K562 (cell line): ENCODE measurements around the gene GALNT9. TPM values are rescaled to one million over a fixed set of nuclear protein-coding genes. Genes with fewer than 3 reads are reported as not detected.

Experiments
- ATAC-seq: fragments of 200-7000 bp; cut with Tn5 transposase; 3 replicates; pipeline ENCODE4 v1.9.1; 2020; ENCODE audit warnings: moderate library complexity
- BruUV-seq: library from RNA; stranded (reverse); fragments of 400-500 nt; replicated peaks from 2 replicates; lab custom pipeline; 2021; lab: Mats Ljungman, UMichigan
- CTCF ChIA-PET: fragments of 300-600 bp; formaldehyde crosslinking; extraction: SDS; loops from one replicate; lab custom pipeline; 2021; ENCODE audit warnings: low intra/inter-chr PET ratio; lab: Yijun Ruan, JAX
- POLR2A ChIA-PET: fragments of 300-600, 350-650 bp; sonication (Branson Sonifier 250); formaldehyde crosslinking; extraction: SDS; loops from one replicate; lab custom pipeline; 2021; ENCODE audit warnings: antibody characterized with exemption, inconsistent platforms; lab: Yijun Ruan, JAX
- DNase-seq, 4 experiments: peaks; one replicate each; pipeline versions ENCODE4 v3.0.0 to v3.0.0-alpha.2; 2011 to 2018; ENCODE audit warnings: low spot score in 3 of 4, mixed read lengths in 3 of 4; ENCODE audit errors: extremely low read depth in 1 of 4
- FAIRE-seq: peaks from 2 replicates; lab custom pipeline; 2011; peaks lifted over from hg19 to GRCh38; lab: Jason Lieb, UNC
- H2AFZ ChIP-seq: 2 replicates; pipeline ENCODE4 v1.6.0; 2011; ENCODE audit warnings: low read depth, low read length, control low read depth, inconsistent platforms
- H3K27ac ChIP-seq: fragments of 200-600 bp; 3 replicates; pipeline ENCODE4 v1.8.0; 2011; ENCODE audit warnings: low read depth, mild to moderate bottlenecking, control low read depth, inconsistent platforms, low read length, moderate library complexity, mixed read lengths; ENCODE audit errors: extremely low read depth
- H3K27me3 ChIP-seq, 2 experiments: fragments of 300-600 bp in 1 of 2; 2 replicates in 1 of 2; 3 replicates in 1 of 2; pipeline versions ENCODE4 v1.6.0 to v1.8.0; 2011; ENCODE audit warnings: inconsistent platforms in 2 of 2, low read length in 2 of 2, mild to moderate bottlenecking in 1 of 2, mixed read lengths in 1 of 2, moderate library complexity in 1 of 2; ENCODE audit not compliant: control insufficient read depth in 2 of 2, insufficient read depth in 2 of 2
- H3K36me3 ChIP-seq: fragments of 300-600 bp; 3 replicates; pipeline ENCODE4 v1.8.0; 2011; ENCODE audit warnings: mild to moderate bottlenecking, low read length, inconsistent platforms; ENCODE audit not compliant: control insufficient read depth, insufficient read depth
- H3K4me1 ChIP-seq, 2 experiments: fragments of 200-600 bp in 1 of 2; replicated peaks in 1 of 2; 2 replicates in 1 of 2; 3 replicates in 1 of 2; pipeline versions ENCODE4 v1.5.1 to v1.8.0; 2011; ENCODE audit warnings: inconsistent platforms in 2 of 2, low read length in 2 of 2, mild to moderate bottlenecking in 1 of 2, mixed read lengths in 1 of 2, moderate library complexity in 1 of 2; ENCODE audit not compliant: control insufficient read depth in 2 of 2, insufficient read depth in 2 of 2
- H3K4me2 ChIP-seq: 2 replicates; pipeline ENCODE4 v1.6.1; 2011; ENCODE audit warnings: low read length, control low read depth, inconsistent platforms, mixed read lengths; ENCODE audit not compliant: insufficient read depth
- H3K4me3 ChIP-seq: fragments of 200-600 bp; sonication (generic), shearing (Covaris generic); 2 replicates; pipeline ENCODE4 v1.5.1; 2016; ENCODE audit warnings: control low read depth, inconsistent platforms
- H3K79me2 ChIP-seq: fragments of 200-600 bp; 3 replicates; pipeline ENCODE4 v1.8.0; 2011; ENCODE audit warnings: low read length, inconsistent platforms; ENCODE audit not compliant: control insufficient read depth, insufficient read depth
- H3K9ac ChIP-seq, 2 experiments: 2 replicates each; pipeline versions ENCODE4 v1.6.0 to v1.6.1; 2011; ENCODE audit warnings: low read depth in 2 of 2, low read length in 2 of 2, control low read depth in 1 of 2, inconsistent platforms in 1 of 2, mild to moderate bottlenecking in 1 of 2, mixed read lengths in 1 of 2; ENCODE audit not compliant: insufficient read depth in 1 of 2
- H3K9me1 ChIP-seq: one replicate; pipeline ENCODE4 v1.6.0; 2011; ENCODE audit warnings: inconsistent platforms, mild to moderate bottlenecking, low read length, moderate library complexity; ENCODE audit not compliant: control insufficient read depth, insufficient read depth
- H3K9me3 ChIP-seq: replicated peaks from 2 replicates; pipeline ENCODE4 v1.5.1; 2011; ENCODE audit warnings: low read depth, low read length, inconsistent platforms; ENCODE audit not compliant: control insufficient read depth, insufficient read depth
- H4K20me1 ChIP-seq: replicated peaks from 2 replicates; pipeline ENCODE4 v1.6.1; 2011; ENCODE audit warnings: low read length, inconsistent platforms, mixed read lengths; ENCODE audit not compliant: control insufficient read depth, insufficient read depth
- EWSR1 ChIP-seq: fragments of 450-650 bp; IDR thresholded peaks from 2 replicates; pipeline ENCODE4 v1.6.1; 2018; ENCODE audit warnings: borderline replicate concordance, mild to moderate bottlenecking, low read depth, moderate library complexity; ENCODE audit not compliant: partially characterized antibody
- HIVEP1 ChIP-seq: fragments of 250-450 bp; sonication (Bioruptor Pico); IDR thresholded peaks from 2 replicates; pipeline ENCODE4 v1.4.0; 2020; ENCODE audit warnings: mild to moderate bottlenecking
- ZKSCAN1 ChIP-seq: fragments of 150-350 bp; IDR thresholded peaks from 2 replicates; pipeline ENCODE4 v1.6.1; 2016; ENCODE audit warnings: low read depth, low read length
- ZNF584 ChIP-seq: fragments of 200-800 bp; sonication (Bioruptor generic); IDR thresholded peaks from 2 replicates; pipeline ENCODE4 v1.6.1; 2016; ENCODE audit warnings: low read depth, mild to moderate bottlenecking, missing genetic modification characterization, missing compliant biosample characterization
- WGBS: fragments of 100-300 bp; shearing (Covaris generic); methylation state at CpG from one replicate; pipeline ENCODE4 v1.1.6; 2016; ENCODE audit warnings: low coverage, mixed read lengths; ENCODE audit not compliant: insufficient coverage; ENCODE audit errors: missing lambda C conversion rate; 5-methylcytosine and 5-hydroxymethylcytosine counted together
- in situ Hi-C: fragments of 300-500 bp; cut with MboI; formaldehyde crosslinking; loops from 4 replicates; pipeline ENCODE4 v1.15.0; 2018; ENCODE audit warnings: inconsistent platforms, mixed read lengths
- intact Hi-C: fragments of 100-400 bp; cut with micrococcal nuclease; formaldehyde crosslinking; loops from 2 replicates; pipeline ENCODE4 v1.14.2; 2022
- polyA plus RNA-seq, 8 experiments: library from polyadenylated mRNA; depleted of rRNA in 4 of 8; stranded (reverse) in 5 of 8; unstranded in 3 of 8; fragments of >200 nt; fragmentation: Nextera tagmentation in 2 of 8; fragmentation: Illumina TruSeq in 1 of 8; extraction: Ambion mirVana in 2 of 8; extraction: Trizol in 1 of 8; gene quantifications; 2 replicates each; pipeline versions ENCODE4 v1.2.1 to v1.2.3, GENCODE V29; 2011 to 2014; ENCODE audit warnings: inconsistent platforms in 1 of 8, missing spikeins in 1 of 8
- total RNA-seq, 7 experiments: library from RNA; depleted of rRNA in 6 of 7; stranded (reverse); fragments of >200 nt in 6 of 7; fragmentation: Illumina TruSeq in 2 of 7; extraction: Trizol in 2 of 7; gene quantifications; 2 replicates each; pipeline versions ENCODE4 v1.2.1 to v1.2.3, GENCODE V29; 2011 to 2021; ENCODE audit warnings: low replicate concordance in 1 of 7
- TF ChIP-seq, protein P1 (sequence below): fragments of 250-450 bp; sonication (Bioruptor Pico); IDR thresholded peaks from 2 replicates; pipeline ENCODE4 v1.4.0; 2020; ENCODE audit warnings: mild to moderate bottlenecking, moderate library complexity
- TF ChIP-seq, protein P2 (sequence below): IDR thresholded peaks from 3 replicates; pipeline ENCODE4 v1.6.1; 2011; ENCODE audit warnings: borderline replicate concordance, mild to moderate bottlenecking; ENCODE audit not compliant: insufficient read length, insufficient read depth
- TF ChIP-seq, protein P3 (sequence below): sonication (generic); formaldehyde crosslinking; IDR thresholded peaks from 2 replicates; pipeline ENCODE4 v1.8.0; 2022; ENCODE audit warnings: mild to moderate bottlenecking, missing genetic modification reagents, borderline replicate concordance
- TF ChIP-seq, protein P4 (sequence below): fragments of 200-800 bp; sonication (Bioruptor generic); IDR thresholded peaks from 2 replicates; pipeline ENCODE4 v1.6.1; 2016; ENCODE audit warnings: missing genetic modification characterization, missing compliant biosample characterization

GALNT9 gene
- total and polyA plus RNA-seq, 9 of the 15 experiments (the other 6 are each of a cell fraction or from before 2014, with no cell fraction given), result not detected

DNA sequence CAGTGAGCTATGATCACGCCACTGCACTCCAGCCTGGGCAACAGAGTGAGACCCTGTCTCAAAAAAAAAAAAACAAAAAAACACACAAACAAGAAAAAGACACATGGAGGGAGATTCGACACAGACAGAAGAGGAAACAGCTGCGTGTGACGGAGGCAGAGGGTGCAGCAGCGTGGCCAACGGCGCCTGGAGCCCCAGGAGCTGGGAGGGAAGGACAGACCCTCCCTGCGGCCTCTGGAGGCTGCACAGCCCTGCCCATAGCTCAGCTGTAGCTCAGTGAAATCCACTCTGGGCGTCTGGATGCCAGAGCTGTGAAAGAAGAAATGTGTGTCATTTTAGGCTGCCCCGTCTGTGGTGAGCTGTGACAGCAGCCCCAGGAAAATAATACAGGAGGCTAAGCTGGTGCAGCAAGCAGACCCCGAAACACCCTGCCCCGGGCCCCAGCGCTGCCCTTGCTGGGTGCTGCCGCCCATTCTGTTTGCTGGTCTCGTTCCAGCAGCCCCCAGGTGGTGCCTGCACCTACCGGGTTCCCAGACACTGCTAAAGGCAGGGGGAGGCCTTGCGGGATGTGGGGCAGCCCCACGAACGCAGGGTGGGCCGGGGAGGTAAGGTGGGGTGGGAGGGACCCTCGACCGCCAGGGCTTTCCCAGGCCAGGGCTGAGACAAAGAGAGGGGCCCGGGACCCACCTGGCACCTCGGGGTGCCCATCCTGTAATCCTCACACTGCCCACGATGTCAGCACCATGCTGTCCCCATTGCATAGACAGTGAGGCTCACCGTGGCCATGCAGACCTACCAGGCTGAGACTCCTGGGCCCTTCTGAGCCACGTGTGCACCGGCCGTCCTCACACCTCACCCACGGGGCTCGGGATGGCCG lies 21.2 kb downstream of the GALNT9 start (continued):
- TF ChIP-seq, protein P1, sequence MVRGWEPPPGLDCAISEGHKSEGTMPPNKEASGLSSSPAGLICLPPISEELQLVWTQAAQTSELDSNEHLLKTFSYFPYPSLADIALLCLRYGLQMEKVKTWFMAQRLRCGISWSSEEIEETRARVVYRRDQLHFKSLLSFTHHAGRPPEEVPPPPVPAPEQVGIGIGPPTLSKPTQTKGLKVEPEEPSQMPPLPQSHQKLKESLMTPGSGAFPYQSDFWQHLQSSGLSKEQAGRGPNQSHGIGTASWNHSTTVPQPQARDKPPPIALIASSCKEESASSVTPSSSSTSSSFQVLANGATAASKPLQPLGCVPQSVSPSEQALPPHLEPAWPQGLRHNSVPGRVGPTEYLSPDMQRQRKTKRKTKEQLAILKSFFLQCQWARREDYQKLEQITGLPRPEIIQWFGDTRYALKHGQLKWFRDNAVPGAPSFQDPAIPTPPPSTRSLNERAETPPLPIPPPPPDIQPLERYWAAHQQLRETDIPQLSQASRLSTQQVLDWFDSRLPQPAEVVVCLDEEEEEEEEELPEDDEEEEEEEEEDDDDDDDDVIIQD (CRISPR knock-in tag), result no peak

DNA sequence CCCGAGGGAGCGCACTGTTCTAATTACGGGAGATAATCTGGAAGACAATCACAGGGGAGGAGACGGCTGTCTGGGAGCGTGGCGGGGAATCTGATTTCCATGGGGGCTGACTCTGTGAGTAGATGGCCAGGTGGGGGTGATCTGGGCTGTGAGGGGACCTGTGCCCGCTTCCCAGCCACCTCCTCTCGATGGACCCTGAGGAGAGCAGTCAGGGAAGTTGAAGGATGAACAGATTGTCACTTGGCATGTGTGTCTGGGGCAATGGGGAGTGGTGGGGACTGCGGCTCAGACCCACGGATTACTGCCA lies 22.6 kb downstream of the GALNT9 start:
- Histone ChIP-seq H3K36me3 (no peaks in the 10 kb centered on the region), H3K27ac (no peak overlapping the region), H3K9me1 (no peaks in the 10 kb centered on the region), H3K4me3 (no peak overlapping the region), H3K27me3 (peaks cover 0 to 58% of the 10 kb centered on the region in 2 experiments; a peak in 3 of 5 replicates), H3K4me2 (no peak overlapping the region), H2AFZ (no peak overlapping the region), H3K79me2 (no peaks in the 10 kb centered on the region), H3K4me1 (peaks cover 0 to 10% of the 10 kb centered on the region in 2 experiments; a peak in 2 of 5 replicates), H4K20me1 (no peaks in the 10 kb centered on the region), H3K9me3 (0 out of 2 replicates have a peak, but pooled peaks cover 2% of the 10 kb centered on the region), H3K9ac (no peak overlapping the region)
- in situ Hi-C loops, result no loop called here
- WGBS, result 2% methylated on average over 9 of the region's 10 CpGs
- POLR2A ChIA-PET, result no interaction called here
- DNase-seq (no peak), FAIRE-seq (no peak), ATAC-seq (no peak)
- intact Hi-C loops, result no loop called here
- BruUV-seq, result no TSS peak
- CTCF ChIA-PET, result no interaction called here
- no peak for TF ChIP-seq ZNF584 (CRISPR knock-in tag)
- TF ChIP-seq EWSR1, result no peak
- no peak for TF ChIP-seq HIVEP1 (CRISPR knock-in tag)
- TF ChIP-seq ZKSCAN1, result no peak
- TF ChIP-seq, protein P2, sequence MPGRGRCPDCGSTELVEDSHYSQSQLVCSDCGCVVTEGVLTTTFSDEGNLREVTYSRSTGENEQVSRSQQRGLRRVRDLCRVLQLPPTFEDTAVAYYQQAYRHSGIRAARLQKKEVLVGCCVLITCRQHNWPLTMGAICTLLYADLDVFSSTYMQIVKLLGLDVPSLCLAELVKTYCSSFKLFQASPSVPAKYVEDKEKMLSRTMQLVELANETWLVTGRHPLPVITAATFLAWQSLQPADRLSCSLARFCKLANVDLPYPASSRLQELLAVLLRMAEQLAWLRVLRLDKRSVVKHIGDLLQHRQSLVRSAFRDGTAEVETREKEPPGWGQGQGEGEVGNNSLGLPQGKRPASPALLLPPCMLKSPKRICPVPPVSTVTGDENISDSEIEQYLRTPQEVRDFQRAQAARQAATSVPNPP, result no peak
- TF ChIP-seq, protein P3, sequence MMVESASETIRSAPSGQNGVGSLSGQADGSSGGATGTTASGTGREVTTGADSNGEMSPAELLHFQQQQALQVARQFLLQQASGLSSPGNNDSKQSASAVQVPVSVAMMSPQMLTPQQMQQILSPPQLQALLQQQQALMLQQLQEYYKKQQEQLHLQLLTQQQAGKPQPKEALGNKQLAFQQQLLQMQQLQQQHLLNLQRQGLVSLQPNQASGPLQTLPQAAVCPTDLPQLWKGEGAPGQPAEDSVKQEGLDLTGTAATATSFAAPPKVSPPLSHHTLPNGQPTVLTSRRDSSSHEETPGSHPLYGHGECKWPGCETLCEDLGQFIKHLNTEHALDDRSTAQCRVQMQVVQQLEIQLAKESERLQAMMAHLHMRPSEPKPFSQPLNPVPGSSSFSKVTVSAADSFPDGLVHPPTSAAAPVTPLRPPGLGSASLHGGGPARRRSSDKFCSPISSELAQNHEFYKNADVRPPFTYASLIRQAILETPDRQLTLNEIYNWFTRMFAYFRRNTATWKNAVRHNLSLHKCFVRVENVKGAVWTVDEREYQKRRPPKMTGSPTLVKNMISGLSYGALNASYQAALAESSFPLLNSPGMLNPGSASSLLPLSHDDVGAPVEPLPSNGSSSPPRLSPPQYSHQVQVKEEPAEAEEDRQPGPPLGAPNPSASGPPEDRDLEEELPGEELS (CRISPR knock-in tag), result no peak
- TF ChIP-seq, protein P4, sequence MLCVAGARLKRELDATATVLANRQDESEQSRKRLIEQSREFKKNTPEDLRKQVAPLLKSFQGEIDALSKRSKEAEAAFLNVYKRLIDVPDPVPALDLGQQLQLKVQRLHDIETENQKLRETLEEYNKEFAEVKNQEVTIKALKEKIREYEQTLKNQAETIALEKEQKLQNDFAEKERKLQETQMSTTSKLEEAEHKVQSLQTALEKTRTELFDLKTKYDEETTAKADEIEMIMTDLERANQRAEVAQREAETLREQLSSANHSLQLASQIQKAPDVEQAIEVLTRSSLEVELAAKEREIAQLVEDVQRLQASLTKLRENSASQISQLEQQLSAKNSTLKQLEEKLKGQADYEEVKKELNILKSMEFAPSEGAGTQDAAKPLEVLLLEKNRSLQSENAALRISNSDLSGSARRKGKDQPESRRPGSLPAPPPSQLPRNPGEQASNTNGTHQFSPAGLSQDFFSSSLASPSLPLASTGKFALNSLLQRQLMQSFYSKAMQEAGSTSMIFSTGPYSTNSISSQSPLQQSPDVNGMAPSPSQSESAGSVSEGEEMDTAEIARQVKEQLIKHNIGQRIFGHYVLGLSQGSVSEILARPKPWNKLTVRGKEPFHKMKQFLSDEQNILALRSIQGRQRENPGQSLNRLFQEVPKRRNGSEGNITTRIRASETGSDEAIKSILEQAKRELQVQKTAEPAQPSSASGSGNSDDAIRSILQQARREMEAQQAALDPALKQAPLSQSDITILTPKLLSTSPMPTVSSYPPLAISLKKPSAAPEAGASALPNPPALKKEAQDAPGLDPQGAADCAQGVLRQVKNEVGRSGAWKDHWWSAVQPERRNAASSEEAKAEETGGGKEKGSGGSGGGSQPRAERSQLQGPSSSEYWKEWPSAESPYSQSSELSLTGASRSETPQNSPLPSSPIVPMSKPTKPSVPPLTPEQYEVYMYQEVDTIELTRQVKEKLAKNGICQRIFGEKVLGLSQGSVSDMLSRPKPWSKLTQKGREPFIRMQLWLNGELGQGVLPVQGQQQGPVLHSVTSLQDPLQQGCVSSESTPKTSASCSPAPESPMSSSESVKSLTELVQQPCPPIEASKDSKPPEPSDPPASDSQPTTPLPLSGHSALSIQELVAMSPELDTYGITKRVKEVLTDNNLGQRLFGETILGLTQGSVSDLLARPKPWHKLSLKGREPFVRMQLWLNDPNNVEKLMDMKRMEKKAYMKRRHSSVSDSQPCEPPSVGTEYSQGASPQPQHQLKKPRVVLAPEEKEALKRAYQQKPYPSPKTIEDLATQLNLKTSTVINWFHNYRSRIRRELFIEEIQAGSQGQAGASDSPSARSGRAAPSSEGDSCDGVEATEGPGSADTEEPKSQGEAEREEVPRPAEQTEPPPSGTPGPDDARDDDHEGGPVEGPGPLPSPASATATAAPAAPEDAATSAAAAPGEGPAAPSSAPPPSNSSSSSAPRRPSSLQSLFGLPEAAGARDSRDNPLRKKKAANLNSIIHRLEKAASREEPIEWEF (CRISPR knock-in tag), result no peak
